WI38 (cell line): Measurements from ENCODE around the gene SPECC1.

Experiments used
- H3K4me3 ChIP-seq: 2 replicates; pipeline ENCODE4 v1.5.1; 2011; ENCODE audit warnings: low read depth, mild to moderate bottlenecking, control low read depth, low read length
- TF ChIP-seq, protein P1 (sequence below): IDR thresholded peaks from 2 replicates; pipeline ENCODE4 v1.5.1; 2012; ENCODE audit warnings: low read depth, mild to moderate bottlenecking, control low read depth, low read length

The SPECC1 gene

DNA sequence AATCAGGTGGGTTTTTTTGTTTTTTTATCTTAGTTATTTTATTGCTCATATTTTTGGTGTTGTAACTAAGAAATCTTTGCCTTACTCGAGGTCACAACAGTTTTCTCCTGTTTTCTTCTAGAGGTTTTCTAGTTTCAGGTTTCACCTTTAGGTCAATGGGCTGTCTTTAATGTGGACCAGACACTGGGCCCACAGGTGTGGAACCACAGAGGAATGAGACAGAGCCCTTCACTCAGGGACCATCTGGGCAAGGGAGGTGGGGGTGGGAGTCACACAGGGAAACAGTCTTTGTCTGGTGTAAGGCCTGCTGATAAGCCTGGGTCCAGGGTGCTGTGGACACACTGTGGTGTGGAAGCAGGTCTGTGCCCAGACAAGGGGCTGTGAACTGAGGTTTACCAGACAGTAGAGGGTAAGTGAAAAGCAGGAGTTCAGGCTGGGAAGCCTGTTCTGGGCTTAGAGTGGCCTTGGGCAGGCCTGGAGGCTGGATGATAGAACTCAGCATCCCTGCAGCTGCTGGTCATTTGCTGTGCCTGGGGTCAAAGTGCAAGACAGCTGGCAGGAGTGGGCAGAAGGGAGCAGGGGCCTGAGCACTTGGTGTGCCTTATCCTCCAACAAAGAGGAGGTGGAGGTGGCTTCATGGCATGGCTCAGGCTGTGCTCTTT lies 75.6 kb downstream of the SPECC1 start:
- H3K4me3 ChIP-seq: no peak overlapping the region
- TF ChIP-seq, protein P1, sequence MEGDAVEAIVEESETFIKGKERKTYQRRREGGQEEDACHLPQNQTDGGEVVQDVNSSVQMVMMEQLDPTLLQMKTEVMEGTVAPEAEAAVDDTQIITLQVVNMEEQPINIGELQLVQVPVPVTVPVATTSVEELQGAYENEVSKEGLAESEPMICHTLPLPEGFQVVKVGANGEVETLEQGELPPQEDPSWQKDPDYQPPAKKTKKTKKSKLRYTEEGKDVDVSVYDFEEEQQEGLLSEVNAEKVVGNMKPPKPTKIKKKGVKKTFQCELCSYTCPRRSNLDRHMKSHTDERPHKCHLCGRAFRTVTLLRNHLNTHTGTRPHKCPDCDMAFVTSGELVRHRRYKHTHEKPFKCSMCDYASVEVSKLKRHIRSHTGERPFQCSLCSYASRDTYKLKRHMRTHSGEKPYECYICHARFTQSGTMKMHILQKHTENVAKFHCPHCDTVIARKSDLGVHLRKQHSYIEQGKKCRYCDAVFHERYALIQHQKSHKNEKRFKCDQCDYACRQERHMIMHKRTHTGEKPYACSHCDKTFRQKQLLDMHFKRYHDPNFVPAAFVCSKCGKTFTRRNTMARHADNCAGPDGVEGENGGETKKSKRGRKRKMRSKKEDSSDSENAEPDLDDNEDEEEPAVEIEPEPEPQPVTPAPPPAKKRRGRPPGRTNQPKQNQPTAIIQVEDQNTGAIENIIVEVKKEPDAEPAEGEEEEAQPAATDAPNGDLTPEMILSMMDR: no peak

DNA sequence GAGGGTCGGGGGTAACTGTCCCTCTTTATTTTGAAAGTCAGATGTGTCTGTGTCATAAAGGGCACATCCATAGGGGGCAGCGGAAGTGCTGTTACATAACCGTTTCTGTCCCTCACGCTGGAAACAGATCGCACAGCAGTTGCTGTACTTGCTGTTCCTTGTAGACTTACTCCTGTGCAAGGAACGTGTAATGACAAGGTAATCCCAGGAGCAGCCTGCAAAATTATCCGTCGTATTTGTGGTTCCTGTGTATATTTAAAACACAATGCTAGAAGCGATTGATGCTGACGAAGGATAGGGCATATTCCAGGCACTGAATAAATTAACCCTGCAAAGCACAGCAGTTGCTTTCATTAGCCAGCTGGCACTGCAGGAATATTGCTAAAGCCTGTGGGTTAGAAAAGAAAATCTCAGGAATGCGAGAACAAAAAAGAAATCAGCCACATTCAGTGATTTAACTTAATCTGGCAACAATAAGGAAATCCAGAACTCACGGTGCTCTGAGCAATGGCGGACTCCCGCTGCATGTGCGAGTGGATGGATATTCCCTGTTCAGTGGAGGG lies 76.2 kb downstream of the SPECC1 start:
- no peak overlapping the region for H3K4me3 ChIP-seq
- TF ChIP-seq, protein P1: no peak

DNA sequence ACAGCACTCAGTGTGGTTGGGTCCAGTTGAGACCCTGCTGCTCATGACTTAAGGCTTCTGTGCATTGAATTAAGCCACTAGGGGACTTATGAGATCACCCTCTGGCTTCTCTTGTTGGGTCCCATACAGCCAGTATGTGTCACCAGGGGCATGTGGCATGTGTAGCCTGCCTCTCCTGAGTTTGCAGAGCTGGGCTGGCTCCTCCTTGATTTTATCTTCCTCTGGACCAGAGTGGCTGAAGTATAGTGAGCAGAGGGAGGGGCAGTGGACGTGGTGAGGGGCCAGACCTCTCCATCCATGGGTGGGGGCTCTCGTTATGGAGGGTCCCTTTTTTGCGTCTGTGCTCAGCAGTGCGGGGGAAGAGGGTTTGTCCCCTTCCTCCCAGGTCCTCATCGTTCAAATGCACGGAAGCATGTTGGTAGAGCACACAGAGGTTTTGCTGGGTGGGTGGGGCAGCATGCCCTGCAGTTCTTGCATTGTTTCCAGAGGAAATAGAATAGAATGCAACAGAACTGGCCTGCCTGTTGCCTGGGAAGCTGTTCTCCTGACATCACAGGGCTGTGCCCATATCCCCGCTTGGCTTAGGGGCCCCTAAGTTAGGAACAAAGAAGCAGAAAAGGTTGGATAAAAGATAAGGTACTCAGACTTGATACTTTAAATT lies 77.4 kb downstream of the SPECC1 start:
- no peak overlapping the region for H3K4me3 ChIP-seq
- TF ChIP-seq, protein P1: no peak

DNA sequence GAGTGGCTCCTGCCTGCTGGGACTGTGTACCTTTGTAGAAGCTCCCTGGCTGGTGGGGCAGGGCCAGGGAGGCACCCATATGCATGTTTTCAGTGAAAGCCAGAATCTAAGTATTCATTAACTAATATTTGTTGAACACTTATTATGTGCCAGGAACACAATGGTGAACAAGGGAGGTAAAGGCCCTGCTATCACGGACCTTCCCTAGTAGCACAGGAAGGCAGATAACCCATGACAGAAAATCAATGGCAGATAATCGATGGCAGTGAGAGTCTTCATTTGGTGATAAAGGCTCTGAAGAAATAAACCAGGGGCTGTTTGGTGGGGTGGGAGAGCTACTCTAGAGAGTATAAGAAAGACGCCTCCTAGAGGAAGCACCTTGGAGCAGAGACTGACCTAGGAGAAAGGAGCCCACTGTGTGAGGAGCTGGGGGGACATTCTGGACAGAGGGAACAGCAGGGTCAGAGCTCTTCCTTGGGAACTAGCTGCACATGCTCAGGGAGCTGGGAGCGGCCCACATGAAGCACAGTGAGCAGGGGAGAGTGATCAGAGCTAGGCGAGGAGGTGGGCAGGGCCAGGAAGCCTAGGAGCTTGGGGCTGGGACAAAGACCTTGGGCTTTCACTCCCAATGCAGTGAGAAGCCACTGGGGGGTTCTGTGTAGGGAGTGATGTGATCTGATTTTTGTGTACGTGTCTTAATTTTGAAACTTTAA lies 78.5 kb downstream of the SPECC1 start:
- TF ChIP-seq, protein P1: no peak

DNA sequence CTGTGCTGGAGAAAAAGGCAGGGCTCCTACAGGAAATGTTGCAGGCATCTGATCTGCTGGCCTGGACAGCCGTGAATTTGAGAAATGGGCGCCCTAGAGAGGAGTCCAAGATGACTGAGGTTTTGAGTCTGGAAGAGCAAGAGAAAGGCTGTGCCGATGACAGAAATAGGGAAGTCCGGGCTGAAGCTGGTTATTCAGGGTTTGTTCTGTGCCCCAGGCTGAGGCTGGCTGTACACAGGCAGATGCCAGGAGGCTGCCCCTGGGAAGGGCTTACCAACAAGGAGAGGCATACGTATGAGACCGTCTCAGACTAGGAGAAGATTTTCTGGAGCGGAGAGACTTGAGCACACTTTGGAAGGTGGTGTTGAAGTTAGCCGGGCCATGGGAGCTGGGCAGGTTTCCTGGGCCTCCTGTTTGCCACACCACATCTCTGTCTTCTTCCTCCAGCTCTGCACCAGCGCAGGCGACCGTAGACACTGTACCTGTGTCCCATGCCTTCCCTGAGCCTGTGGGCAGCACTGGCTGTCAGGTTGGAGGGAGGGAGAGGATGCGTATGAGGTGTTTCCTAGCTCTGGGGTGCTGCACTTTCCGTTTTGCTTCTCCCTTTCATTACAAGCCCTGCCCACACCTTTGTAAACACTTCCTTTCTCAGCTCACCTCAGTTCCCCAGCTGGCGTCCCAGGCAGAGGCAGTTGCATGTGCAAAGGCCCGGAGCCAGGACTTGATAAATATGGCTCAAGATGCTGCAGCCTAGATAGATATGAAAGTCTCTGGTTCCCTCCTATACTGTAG lies 80.8 kb downstream of the SPECC1 start:
- TF ChIP-seq, protein P1: no peak
- H3K4me3 ChIP-seq: no peak overlapping the region

More for the DNA sequence above, 78.5 kb downstream of the SPECC1 start:
- no peak overlapping the region for H3K4me3 ChIP-seq

DNA sequence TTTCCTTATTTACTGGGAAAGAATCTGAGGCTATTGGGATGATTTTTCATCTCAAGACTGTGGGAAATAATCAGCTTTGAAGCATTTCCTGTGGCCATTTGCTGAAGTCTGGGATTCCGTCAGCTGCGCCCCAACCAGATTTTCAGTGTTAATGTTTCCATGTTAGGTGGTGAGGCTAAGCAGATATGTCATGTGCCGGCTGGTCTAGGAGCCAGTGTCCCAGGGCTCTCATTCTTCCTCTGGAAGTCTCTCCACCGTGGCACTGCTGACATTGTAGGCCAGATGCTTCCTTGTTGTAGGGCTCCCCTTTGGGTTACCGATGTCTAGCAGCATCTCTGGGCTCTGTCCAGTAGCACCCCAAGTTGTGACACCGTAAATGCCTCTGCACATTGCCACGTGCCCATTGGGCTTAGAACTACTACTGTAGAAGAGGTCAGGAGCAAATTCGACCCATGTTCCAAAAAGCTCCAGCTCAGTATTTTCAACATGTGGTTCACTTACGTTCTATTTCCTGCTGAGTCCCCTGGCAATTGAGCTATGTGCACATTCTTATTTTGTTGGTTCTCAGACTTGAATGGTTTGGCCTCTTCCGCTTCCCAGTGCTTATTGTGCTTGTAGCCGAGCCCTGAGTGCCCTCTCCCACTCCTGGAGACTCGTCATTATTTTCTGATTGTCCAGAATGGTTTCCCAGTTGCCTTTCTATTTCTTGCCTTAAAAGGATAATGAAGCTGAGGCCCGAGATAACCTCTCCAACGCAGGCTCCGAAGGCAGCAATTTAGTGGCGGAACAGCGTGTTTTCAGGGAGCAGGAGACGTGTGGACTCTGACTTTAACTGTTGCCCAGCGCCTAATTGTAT lies 82.2 kb downstream of the SPECC1 start:
- H3K4me3 ChIP-seq: no peak overlapping the region

More for the DNA sequence above, 82.2 kb downstream of the SPECC1 start:
- TF ChIP-seq, protein P1: no peak
